Measurements from ENCODE around the gene CHST11.

DNA sequence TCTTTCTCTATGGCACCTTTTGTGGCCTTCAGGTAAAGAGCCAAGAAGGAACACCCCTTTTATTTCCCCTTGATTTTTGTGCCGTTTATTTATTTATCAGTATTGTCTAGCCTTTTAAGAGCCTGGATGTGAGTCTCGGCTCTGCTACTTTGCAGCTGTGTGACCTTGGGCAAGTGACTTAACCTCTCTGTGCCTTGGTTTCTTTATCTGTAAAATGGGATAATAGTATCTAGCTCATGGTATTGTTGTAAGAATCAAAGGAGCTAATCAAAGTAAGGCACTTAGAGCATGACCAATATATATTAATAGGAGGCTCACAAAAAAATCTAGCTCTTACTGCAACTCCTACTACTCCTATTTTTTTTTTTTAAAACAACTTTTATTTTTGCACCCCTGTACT is 179.7 kb downstream of the CHST11 start:
- TF ChIP-seq, protein P1, sequence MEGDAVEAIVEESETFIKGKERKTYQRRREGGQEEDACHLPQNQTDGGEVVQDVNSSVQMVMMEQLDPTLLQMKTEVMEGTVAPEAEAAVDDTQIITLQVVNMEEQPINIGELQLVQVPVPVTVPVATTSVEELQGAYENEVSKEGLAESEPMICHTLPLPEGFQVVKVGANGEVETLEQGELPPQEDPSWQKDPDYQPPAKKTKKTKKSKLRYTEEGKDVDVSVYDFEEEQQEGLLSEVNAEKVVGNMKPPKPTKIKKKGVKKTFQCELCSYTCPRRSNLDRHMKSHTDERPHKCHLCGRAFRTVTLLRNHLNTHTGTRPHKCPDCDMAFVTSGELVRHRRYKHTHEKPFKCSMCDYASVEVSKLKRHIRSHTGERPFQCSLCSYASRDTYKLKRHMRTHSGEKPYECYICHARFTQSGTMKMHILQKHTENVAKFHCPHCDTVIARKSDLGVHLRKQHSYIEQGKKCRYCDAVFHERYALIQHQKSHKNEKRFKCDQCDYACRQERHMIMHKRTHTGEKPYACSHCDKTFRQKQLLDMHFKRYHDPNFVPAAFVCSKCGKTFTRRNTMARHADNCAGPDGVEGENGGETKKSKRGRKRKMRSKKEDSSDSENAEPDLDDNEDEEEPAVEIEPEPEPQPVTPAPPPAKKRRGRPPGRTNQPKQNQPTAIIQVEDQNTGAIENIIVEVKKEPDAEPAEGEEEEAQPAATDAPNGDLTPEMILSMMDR (IDR thresholded peaks at IDR 0.05), result no peak
- TF ChIP-seq POLR2A (IDR thresholded peaks at IDR 0.05; ENCODE audit: low read depth), result no peak

All from esophagus muscularis mucosa (tissue), 3 donors.